HFF-Myc (cell line): ENCODE results near the gene ZDHHC11.
"Not testable (repeated sequence)": the region's sequence is repeated elsewhere in the genome, so short reads cannot be mapped to it uniquely, and the experiment has no call there.

Source experiments
- DNase-seq: peaks from one replicate; pipeline ENCODE4 v3.0.0-alpha.2; 2011; ENCODE audit warnings: low read depth; ENCODE audit errors: extremely low read depth
- H3K4me3 ChIP-seq: replicated peaks from 2 replicates; pipeline ENCODE4 v1.5.1; 2011; ENCODE audit warnings: low read depth, mild to moderate bottlenecking, control low read depth, low read length
- TF ChIP-seq, protein P1 (sequence below): IDR thresholded peaks from 2 replicates; pipeline ENCODE4 v1.5.1; 2012; ENCODE audit warnings: mild to moderate bottlenecking, low read depth, low read length, control low read depth; ENCODE audit errors: missing control alignments

Gene ZDHHC11

DNA sequence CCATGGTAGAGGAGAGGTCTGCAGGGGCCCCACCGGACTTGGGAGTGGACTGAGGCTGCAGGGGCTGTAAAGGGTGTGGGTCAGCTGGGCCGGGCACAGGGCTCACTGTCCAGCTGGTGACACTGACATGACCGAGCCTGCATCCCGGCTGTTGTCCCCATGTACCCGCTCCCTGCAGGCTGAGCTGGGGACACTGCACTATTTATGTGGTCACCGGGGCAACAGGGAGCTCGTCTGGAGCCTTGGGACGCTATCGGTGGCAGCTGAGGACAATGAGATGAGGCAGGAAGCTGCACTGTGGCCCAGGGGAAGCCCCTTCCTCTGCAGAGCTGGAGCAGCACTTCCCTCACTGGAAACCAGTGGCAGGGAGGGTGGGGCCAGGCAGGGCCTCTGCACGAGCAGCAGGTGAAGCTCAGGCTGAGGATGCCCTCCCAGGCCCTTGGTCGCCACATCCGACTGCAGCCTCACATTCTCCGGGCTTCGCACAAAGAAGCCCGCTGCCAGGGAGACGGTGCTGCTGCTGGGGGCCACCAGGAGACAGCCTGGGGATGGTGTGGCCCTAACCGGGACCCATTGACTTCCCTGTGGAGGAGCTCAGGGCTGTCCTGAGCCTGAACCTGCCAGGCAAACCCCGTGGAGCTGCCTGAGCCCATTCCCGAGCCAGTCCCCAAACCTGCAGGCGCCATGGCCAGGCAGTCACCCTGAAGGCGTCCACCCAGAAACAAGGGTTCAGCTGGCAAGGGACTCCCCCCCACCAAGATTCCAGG lies 92.7 kb downstream of the ZDHHC11 start:
- H3K4me3 ChIP-seq: no peak overlapping the region
- DNase-seq: no peak
- TF ChIP-seq, protein P1, sequence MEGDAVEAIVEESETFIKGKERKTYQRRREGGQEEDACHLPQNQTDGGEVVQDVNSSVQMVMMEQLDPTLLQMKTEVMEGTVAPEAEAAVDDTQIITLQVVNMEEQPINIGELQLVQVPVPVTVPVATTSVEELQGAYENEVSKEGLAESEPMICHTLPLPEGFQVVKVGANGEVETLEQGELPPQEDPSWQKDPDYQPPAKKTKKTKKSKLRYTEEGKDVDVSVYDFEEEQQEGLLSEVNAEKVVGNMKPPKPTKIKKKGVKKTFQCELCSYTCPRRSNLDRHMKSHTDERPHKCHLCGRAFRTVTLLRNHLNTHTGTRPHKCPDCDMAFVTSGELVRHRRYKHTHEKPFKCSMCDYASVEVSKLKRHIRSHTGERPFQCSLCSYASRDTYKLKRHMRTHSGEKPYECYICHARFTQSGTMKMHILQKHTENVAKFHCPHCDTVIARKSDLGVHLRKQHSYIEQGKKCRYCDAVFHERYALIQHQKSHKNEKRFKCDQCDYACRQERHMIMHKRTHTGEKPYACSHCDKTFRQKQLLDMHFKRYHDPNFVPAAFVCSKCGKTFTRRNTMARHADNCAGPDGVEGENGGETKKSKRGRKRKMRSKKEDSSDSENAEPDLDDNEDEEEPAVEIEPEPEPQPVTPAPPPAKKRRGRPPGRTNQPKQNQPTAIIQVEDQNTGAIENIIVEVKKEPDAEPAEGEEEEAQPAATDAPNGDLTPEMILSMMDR: no peak

DNA sequence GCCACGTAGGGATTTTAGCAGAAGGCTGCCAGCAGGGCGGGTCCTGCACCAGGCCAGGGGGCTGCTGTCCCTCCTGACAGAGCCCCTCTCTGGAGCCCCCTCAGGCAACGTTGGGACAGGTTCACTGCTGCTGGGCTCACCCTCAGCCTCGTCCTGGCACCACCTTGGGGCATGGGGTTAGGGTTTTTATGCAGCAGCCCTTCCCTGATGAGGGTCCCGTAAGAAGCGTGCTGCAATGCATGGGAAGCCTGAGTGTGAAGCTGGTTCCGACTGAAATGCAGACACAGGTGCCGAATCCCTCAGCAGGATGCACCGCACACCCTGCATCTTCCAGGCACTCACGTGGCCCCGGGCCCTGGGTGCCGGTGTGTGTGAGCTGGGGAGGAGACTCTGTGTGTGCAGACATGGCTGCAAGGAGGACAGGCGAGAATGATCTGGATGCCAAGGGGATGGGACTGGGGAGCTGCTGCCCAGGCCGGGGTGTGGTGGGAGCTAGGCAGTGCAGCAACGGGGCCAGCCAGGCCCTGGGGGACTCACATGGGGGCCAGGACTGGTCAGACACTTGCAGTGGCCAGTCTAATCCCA lies 93.3 kb downstream of the ZDHHC11 start:
- no peak for DNase-seq
- TF ChIP-seq, protein P1: no peak
- no peak overlapping the region for H3K4me3 ChIP-seq

DNA sequence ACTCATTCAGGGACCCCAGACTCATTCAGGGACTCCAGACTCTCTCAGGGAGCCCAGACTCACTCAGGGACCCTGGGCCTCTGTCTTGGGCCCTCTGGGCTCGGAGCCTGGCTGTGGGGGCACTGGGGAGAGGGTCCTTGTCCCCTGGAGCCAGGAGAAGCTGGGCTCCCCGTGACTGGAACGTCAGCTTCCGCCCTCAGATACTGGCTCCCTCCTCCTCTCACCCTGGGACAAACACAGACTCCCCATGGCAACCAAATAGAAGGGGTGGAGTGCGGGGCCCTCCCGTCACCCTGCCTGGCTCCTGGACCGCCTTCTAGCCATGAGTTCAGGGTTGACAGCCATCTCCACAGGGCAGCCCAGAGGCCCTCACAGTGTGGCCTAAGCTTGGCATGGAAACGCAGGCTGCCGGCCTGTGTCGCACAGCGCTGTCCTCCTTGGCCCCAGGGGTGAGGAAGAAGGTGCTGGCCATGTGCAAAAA lies 93.9 kb downstream of the ZDHHC11 start:
- TF ChIP-seq, protein P1: no peak
- DNase-seq: no peak
- no peak overlapping the region for H3K4me3 ChIP-seq

DNA sequence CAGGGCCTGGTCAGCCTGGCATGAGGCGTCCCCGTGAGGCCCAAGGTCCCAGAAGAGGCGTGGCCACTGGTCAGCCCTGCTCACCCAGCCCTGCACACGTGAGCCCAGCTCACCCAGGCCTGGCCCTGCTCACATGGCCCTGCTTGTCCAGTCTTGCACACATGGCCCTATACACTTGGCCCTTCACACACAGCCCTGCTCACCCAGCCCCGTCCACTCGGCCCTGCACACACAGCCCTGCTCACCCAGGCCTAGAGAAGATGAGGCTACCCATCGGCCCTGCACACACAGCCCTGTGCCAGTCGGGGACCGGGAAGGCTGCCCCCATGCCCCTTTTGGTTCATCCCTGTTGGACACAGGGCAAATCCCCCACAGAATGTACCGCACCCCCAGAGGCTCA lies 94.6 kb downstream of the ZDHHC11 start:
- TF ChIP-seq, protein P1: no peak
- no peak overlapping the region for H3K4me3 ChIP-seq
- DNase-seq: no peak

GRCh38 chr5:754143-754632 lies 96.6 kb downstream of the ZDHHC11 start:
- not testable (repeated sequence) for H3K4me3 ChIP-seq, DNase-seq

GRCh38 chr5:753567-754142 lies 97.1 kb downstream of the ZDHHC11 start:
- not testable (repeated sequence) for H3K4me3 ChIP-seq, DNase-seq

GRCh38 chr5:752532-753115 lies 98.2 kb downstream of the ZDHHC11 start:
- DNase-seq, H3K4me3 ChIP-seq: not testable (repeated sequence)

DNA sequence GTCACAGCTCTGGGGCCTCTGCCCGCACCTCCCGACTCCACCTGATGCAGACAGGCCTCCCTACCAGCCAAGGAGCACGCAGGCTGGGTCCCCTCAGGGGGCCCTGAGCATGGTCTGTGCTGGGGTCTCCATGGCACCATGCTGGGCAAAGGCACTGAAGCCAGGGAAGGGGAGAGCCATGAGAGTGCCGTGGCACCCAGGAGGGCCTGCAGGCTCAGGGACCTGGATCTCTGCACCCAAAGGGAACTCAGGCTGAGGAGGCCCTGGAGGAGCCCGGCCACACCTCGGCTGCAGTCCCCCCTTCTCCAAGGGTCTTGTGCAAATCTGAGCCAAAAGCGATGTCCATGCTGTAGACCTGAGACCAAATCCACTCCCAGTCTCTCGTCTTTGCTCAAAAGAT lies 98.8 kb downstream of the ZDHHC11 start:
- not testable (repeated sequence) for H3K4me3 ChIP-seq, DNase-seq

DNA sequence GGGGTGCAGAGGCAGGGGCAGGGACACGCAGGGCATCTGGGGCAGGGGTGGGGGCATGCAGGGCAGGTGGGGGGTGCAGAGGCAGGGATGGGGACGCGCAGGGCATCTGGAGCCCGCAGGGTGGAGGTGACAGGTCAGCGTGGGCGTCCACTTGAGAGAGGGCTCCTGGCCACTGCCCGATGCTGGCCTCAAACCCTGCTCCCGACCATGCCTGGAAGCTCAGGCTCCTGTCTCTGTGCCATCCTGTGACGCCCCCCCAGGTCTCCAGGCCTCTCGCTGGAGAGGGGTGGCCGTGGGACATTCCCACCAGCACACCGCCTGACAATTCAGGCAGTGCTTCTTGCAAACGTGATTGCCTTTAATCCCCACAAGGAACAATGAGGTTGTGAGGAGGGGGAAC lies 99.3 kb downstream of the ZDHHC11 start:
- no peak for DNase-seq
- TF ChIP-seq, protein P1: no peak
- H3K4me3 ChIP-seq: no peak overlapping the region

DNA sequence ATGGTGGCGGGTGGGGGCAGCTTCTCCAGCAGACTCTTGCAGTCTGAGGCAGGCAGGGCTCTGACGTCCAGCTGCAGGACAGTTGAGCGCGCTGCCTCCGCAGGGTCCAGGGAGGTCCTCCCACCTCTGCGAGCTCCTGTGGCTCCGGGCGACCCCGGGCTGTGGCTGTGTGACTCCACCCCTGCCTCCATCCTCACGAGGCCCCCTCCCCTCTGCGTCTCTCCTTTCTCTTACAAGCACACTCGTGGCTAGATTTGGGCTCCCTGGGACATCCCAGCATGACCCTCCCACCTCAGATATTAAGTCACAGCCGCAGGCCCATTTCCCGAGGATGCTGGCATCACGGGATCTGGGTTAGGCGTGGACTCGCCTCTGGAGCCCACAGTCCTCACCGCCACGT lies 100.6 kb downstream of the ZDHHC11 start:
- DNase-seq, H3K4me3 ChIP-seq: not testable (repeated sequence)
